LNCaP clone FGC (cell line): Measurements from ENCODE around the gene GSTA4.

ENCODE experiments used
- DNase-seq: peaks from one replicate; pipeline ENCODE4 v3.0.0-alpha.2; 2011; ENCODE audit warnings: low read depth
- H3K4me3 ChIP-seq: 2 replicates; pipeline ENCODE4 v1.5.1; 2011; ENCODE audit warnings: mild to moderate bottlenecking, low read depth, low read length, control low read depth
- TF ChIP-seq, protein P1 (sequence below): IDR thresholded peaks from 2 replicates; pipeline ENCODE4 v1.5.1; 2012; ENCODE audit warnings: mild to moderate bottlenecking; ENCODE audit not compliant: control insufficient read depth, insufficient read depth; ENCODE audit errors: extremely low read depth

Gene GSTA4

DNA sequence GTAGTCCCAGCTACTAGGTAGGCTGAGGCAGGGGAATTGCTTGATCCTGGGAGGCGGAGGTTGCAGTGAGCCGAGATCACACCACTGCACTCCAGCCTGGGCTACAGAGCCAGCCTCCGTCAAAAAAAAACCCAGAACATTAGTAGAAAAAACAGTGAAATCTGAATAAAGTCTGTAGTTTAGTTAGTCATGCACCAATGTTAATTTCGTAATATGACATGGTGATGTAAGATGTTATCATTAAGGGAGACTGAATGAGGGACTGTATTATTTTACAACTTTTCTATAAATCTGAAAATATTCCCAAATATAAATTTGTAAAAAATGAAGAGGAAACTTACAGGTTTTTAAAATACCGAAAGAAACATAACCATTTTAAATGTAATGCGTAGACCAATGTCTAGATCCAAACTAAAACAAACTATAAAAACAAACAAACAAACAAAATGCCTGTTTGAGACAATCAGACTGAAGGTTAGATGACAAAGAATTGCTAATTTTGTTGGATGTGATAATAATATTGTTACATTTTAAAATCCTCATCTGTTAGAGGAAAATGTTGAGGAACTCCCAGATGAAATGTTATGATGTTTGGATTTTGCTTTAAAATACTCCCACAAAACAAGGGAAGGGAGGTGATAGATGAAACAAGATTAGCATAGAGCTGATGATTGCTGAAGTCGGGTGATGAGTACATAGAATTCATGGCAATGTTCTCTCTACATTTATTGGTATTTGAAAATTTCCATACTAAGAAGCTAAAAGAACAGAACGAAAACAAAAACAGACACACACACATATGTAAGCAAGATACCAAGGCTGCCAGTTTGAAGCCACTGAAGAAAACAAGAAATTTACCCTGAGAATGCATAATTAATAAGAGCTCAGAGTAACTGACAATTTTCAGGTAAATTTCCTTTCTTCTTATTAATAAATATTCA lies 1.8 kb downstream of the GSTA4 start:
- DNase-seq, result no peak

GRCh38 chr6:52990342-52990741 lies 4.7 kb downstream of the GSTA4 start:
- TF ChIP-seq, protein P1, sequence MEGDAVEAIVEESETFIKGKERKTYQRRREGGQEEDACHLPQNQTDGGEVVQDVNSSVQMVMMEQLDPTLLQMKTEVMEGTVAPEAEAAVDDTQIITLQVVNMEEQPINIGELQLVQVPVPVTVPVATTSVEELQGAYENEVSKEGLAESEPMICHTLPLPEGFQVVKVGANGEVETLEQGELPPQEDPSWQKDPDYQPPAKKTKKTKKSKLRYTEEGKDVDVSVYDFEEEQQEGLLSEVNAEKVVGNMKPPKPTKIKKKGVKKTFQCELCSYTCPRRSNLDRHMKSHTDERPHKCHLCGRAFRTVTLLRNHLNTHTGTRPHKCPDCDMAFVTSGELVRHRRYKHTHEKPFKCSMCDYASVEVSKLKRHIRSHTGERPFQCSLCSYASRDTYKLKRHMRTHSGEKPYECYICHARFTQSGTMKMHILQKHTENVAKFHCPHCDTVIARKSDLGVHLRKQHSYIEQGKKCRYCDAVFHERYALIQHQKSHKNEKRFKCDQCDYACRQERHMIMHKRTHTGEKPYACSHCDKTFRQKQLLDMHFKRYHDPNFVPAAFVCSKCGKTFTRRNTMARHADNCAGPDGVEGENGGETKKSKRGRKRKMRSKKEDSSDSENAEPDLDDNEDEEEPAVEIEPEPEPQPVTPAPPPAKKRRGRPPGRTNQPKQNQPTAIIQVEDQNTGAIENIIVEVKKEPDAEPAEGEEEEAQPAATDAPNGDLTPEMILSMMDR, result no peak
- no peak overlapping the region for H3K4me3 ChIP-seq
- DNase-seq, result no peak

More for the DNA sequence above, 1.8 kb downstream of the GSTA4 start:
- TF ChIP-seq, protein P1, result no peak
- no peak overlapping the region for H3K4me3 ChIP-seq

DNA sequence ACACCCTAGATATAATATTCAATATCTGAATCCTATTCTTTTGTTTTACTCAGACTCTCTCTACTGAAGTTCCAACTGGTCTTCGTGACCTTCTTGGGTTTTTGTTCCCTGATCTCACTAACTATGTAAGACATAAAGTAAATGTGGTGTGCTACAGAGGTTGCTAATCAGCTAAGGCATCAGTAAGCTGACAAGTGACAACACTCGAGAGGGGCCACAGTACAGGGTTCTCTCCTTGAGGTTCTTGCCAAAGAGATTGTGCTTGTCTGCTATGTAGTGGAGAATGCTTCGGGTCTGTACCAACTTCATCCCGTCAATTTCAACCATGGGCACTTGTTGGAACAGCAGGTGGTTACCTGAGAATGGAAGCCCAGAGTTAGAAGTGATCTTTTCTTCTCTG lies 9.9 kb downstream of the GSTA4 start:
- TF ChIP-seq, protein P1, result no peak
- DNase-seq, result no peak
- no peak overlapping the region for H3K4me3 ChIP-seq

GRCh38 chr6:52984247-52984646 lies 10.8 kb downstream of the GSTA4 start:
- TF ChIP-seq, protein P1, result no peak
- H3K4me3 ChIP-seq, result no peak overlapping the region
- no peak for DNase-seq

DNA sequence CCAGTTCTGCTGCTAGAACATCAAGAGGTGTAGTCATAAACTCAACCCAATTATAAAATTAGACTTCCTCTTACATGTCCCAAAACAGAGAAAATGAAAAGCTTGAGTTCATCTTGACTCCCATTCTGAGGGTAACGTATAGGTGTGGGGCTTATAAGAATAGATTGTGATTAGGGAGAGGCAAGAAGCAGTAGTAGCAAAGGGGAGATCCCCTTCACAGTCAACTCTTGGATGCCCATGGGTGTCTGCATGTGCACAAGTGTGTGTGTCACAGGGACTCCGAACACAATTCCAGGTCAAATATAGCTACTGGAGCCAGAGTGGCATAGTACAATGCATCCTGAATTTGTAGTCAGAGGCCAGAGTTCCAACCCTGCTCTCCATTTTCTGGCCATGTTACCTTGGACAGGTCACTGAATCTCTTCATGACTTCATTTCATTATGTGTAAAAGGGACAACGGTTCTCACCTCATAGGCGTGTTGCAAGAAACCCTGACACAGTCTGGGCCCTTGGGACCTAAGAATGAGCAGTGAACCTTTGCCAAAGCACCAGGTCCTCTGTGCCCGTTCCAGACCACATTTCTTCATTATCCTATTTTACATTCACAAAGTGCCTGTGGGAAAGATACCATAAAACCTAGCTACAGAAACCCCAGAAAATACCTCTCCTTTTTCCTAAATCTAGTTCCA lies 11.8 kb downstream of the GSTA4 start:
- TF ChIP-seq, protein P1, result no peak
- DNase-seq, result no peak
- no peak overlapping the region for H3K4me3 ChIP-seq

DNA sequence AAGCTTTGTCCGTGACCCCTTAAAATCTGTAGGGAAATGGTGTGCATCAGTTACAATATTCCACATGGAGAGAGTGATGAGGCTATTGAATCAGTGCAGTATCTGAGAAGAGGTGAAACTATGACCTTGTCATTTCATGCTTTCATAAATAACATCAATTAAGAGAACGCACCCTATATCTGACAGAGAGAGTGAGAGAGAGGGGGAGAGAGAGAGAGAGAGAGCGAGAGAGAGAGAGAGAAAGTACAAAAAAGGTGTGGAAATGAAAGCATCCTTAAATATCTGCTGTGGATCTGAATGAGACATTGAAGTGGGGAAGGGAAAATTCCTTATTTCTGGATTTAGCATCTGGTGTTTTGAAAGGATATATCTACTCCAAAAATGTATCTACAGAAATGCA lies 12.4 kb downstream of the GSTA4 start:
- TF ChIP-seq, protein P1, result no peak
- H3K4me3 ChIP-seq, result no peak overlapping the region
- no peak for DNase-seq
